Activated naive CD4-positive, alpha-beta T cell treated with anti-CD3 and anti-CD28 coated beads, Interleukin-2, amount 50 U/mL, for 16 hours (primary cell): Measurements from ENCODE around the gene CCDC34.

ENCODE experiments used
- DNase-seq: peaks from one replicate; pipeline ENCODE4 v3.0.0-alpha.2; 2020

The CCDC34 gene

GRCh38 chr11:27392278-27393114 lies 29.5 kb upstream of the CCDC34 start:
- DNase-seq: no peak

- no peak for DNase-seq
These were observed 28.5 kb upstream of the CCDC34 start for GRCh38 chr11:27391331-27392015.

GRCh38 chr11:27390318-27391295 lies 27.6 kb upstream of the CCDC34 start:
- no peak for DNase-seq

GRCh38 chr11:27388869-27389268 lies 25.9 kb upstream of the CCDC34 start:
- DNase-seq: no peak

GRCh38 chr11:27388001-27388400 lies 25.0 kb upstream of the CCDC34 start:
- DNase-seq: no peak

- no peak for DNase-seq
These were observed 24.3 kb upstream of the CCDC34 start for GRCh38 chr11:27387362-27387761.

- DNase-seq: no peak
These were observed 23.3 kb upstream of the CCDC34 start for GRCh38 chr11:27386181-27386845.

GRCh38 chr11:27385245-27385644 lies 22.2 kb upstream of the CCDC34 start:
- no peak for DNase-seq

GRCh38 chr11:27384227-27384626 lies 21.2 kb upstream of the CCDC34 start:
- DNase-seq: no peak

- no peak for DNase-seq
These were observed 20.6 kb upstream of the CCDC34 start for GRCh38 chr11:27383645-27384044.

GRCh38 chr11:27381238-27381666 lies 18.2 kb upstream of the CCDC34 start:
- no peak for DNase-seq

GRCh38 chr11:27380771-27381170 lies 17.8 kb upstream of the CCDC34 start:
- DNase-seq: no peak

GRCh38 chr11:27379449-27379848 lies 16.4 kb upstream of the CCDC34 start:
- no peak for DNase-seq

- DNase-seq: no peak
These were observed 12.4 kb upstream of the CCDC34 start for GRCh38 chr11:27375370-27375769.

- no peak for DNase-seq
These were observed 11.0 kb upstream of the CCDC34 start for GRCh38 chr11:27373856-27374602.

- DNase-seq: no peak
These were observed 10.4 kb upstream of the CCDC34 start for GRCh38 chr11:27373392-27373791.

- DNase-seq: no peak
These were observed 9.1 kb upstream of the CCDC34 start for GRCh38 chr11:27372164-27372563.

GRCh38 chr11:27371489-27371888 lies 8.5 kb upstream of the CCDC34 start:
- DNase-seq: no peak

GRCh38 chr11:27370374-27370773 lies 7.4 kb upstream of the CCDC34 start:
- DNase-seq: no peak

- DNase-seq: no peak
These were observed 4.9 kb upstream of the CCDC34 start for GRCh38 chr11:27367881-27368280.

GRCh38 chr11:27363576-27364117 lies 632 bp upstream of the CCDC34 start:
- DNase-seq: no peak
